OCI-LY1 (cell line): ENCODE measurements around the gene ME3.

Experiments
- EZH2 ChIP-seq: fragments of 200-600 bp; sonication (generic), shearing (Covaris generic); IDR thresholded peaks from 2 replicates; pipeline ENCODE4 v1.8.0; 2017; ENCODE audit warnings: borderline replicate concordance, mixed run types, mild to moderate bottlenecking, antibody characterized with exemption, low read length, moderate library complexity, mixed read lengths
- TF ChIP-seq, protein P1 (sequence below): fragments of 200-600 bp; sonication (generic), shearing (Covaris generic); IDR thresholded peaks from 2 replicates; pipeline ENCODE4 v1.5.1; 2017; ENCODE audit warnings: mild to moderate bottlenecking, antibody characterized with exemption, low read length, moderate library complexity, mixed read lengths

DNA sequence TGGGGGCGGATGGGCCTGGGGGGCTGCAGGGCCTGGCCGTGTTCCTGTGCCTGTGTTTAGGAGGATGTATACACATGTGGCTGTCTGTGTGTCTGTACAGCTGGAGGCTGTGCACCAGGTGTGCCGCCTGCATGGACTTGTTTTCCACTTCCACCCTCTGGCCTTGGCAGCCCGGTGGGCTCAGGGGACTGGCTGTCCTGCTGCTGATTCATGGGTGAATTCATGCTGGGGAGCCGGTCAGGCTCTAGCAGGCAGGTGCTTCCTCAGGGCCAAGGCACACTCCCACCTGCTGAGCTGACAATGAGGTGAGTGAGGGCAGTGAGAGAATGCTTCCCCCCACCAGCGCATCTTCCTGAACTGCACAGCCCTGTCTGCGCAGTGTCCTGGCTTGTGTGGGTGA lies 209.3 kb downstream of the ME3 start:
- TF ChIP-seq, protein P1, sequence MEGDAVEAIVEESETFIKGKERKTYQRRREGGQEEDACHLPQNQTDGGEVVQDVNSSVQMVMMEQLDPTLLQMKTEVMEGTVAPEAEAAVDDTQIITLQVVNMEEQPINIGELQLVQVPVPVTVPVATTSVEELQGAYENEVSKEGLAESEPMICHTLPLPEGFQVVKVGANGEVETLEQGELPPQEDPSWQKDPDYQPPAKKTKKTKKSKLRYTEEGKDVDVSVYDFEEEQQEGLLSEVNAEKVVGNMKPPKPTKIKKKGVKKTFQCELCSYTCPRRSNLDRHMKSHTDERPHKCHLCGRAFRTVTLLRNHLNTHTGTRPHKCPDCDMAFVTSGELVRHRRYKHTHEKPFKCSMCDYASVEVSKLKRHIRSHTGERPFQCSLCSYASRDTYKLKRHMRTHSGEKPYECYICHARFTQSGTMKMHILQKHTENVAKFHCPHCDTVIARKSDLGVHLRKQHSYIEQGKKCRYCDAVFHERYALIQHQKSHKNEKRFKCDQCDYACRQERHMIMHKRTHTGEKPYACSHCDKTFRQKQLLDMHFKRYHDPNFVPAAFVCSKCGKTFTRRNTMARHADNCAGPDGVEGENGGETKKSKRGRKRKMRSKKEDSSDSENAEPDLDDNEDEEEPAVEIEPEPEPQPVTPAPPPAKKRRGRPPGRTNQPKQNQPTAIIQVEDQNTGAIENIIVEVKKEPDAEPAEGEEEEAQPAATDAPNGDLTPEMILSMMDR = no peak
- no peak for TF ChIP-seq EZH2
